HTERT RPE-1 (cell line): Measurements from ENCODE around the gene PCARE.

Source experiments
- in situ Hi-C: fragments of 300-500 bp; cut with MboI; formaldehyde crosslinking; loops from 4 replicates; pipeline ENCODE4 v1.14.3; 2020; ENCODE audit warnings: low sequenced_read_pairs

PCARE gene

DNA sequence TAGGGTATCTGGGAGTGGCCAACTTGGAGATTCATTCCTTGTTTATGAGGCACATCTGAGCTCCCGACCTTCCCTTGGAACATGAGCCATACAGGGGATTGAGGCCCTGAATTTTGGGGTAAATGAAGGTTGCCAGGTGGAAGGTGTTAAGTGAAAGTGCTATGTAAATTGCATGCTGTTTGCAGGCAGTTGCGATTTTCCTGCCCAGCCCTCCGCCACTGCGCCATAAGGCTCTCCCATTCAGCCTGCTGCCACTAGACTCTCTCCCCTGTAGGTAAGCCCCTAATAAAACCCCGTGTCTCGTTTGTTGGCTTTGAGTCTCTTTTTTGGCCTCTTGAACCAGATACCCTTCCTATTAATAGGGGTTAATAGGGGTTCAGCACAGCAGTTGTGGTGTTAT is 33.8 kb downstream of the PCARE start:
- in situ Hi-C loops, result no loop called here

DNA sequence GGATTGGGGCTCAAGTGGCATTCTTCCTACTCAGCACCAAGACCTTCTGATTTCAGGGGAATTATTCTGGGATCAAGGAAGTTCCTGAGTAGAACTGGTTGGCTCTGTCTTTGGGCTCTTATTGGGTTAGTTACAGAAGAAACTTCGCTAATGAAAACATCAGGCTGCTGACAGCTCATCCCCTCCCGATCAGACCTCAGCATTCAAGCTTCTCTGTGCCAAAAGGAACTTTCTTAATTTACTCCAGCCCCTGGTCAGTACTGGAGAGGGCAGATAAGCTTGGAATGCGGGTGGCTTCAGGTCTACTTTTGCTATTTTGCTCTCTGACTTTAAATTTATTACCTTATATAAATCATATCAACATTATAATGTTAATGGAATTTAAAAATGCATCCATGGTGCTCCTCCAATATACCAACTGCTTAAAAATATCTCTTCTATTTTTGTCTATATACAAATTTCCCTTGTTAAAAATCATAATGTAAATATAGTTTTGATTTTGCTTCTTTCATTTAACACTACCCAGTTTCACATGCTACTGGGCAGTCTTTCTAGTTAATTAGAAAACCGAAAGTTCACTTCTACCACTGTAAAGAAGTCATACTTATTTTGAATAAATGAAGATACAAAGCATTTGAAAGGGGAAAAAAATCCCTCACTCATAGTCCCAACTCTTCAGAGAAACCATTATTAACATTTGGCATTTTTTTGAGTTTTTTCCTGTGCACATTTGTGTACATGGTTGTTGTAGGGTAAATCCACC is 34.4 kb downstream of the PCARE start:
- in situ Hi-C loops, result no loop called here

DNA sequence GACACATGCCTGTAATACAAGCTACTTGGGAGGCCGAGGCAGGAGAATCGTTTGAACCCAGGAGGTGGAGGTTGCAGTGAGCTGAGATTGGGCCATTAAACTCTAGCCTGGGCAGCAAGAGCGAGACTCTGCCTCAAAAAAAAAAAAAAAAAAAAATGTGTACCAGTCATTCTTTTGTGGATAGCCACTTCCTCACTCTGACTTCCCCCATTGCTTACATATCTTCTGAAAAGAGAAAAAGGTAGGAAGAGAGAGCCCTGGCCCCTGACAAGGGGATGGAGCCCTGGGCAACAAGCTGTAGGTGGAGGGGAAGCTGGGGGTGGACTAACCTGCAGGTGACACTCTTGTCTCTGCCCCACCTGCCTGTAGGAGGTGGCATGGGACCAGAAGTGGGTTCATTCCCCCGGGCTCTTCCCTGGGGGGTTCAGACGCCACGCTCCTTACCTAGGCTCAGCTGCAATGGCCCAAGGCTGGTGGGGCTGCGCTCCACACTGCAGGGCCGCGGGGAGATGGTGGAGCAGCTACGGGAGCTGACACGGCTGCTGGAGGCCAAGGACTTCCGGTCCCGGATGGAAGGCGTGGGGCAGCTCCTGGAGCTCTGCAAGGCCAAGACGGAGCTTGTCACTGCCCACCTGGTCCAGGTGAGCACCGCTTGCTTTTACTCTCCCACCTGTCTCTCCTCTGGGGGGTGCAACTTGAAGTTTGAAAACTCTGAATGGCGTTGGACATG is 39.1 kb downstream of the PCARE start:
- in situ Hi-C loops, result no loop called here

DNA sequence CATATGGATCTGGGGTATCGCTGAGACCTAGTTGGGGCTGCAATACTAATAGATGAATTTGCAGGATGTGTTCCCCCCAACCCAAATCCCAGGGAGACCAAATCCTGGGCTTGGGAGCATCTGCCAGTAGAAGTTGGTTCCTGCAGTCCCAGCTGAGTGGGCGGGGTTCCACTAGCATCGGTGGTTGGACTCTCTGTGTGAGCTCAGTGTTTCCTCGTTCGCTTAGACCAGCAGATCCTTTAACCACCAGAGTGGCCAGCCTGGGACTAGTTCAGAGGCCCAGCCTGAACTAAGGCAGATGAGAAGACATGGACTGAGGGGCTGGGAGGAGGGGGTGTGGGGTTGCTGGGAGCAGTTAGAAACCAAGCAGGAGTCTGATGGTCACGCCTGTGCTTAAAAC is 40.7 kb downstream of the PCARE start:
- in situ Hi-C loops, result no loop called here

DNA sequence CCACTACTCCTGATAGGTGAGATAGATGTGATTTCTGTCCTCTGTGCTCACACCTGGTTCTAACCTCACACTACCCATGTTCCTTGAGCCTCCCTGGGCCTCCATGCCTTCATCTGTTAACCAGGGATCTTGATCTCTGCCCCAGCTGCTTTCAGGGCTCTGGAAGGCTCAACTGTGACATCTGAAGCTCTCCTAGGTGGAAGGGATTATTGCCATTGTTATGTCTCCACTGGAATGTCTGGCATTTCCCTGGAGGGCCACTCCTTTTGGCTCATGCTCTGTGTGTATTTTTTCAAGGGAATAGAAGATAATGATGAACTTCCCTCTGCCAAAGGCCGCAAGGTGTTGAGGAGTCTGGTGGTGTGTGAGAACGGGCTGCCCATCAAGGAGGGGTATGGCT is 41.2 kb downstream of the PCARE start:
- in situ Hi-C loops, result no loop called here

DNA sequence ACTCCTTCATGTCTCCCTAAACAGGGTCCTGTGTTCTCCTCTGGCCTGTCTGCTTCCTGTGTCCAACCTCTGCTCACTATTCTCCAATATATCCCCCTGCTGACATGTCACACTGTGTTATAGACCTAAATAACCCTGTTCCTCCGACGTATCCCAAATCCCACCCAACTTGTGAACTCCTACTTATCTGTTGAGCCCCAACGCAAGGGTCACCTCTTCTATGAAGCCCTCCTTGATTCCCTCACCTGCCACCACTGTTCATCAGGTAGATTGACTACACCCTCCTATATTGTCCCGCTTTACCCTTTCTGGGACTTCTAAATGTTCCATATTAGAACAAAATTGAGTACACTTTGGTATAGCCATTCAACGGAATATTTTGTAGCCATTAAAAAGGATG is 42.1 kb downstream of the PCARE start:
- in situ Hi-C loops, result no loop called here

DNA sequence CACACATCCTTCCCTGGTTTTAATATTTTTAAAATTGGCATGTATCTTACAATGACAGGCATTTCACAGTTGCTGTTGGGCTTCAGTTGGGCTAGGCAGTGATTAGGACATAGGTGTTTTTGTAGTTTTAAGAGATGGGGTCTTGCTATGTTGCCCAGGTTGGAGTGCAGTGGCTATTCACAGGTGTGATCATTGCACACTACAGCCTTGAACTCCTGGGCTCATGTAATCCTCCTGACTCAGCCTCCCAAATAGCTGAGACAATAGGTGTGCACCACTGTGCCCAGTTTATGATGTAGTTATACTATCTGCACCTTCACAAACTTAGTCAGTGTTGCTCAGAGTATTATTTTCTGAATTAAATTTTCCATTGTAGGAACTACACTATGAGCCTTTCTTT is 43.3 kb downstream of the PCARE start:
- in situ Hi-C loops, result no loop called here

DNA sequence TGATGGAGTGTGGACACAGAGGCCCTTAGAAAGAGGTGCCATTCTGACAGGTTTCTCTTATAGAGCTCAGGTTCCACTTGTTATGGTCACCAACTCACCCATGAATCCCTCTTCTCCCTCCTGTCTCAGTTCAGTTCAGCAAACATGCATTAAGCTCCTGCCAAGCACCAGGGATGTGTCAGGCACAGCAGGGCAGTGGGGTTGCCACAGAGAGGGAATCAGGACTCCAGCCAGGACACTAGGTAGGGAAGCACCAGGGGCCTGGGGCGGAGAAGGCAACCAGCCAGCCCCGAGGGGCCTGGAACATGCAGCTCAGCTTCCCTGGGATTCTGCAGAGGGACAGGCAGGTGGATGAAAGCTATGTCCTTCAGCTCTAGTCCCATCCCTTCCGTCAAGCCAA is 48.6 kb downstream of the PCARE start:
- in situ Hi-C loops, result no loop called here

DNA sequence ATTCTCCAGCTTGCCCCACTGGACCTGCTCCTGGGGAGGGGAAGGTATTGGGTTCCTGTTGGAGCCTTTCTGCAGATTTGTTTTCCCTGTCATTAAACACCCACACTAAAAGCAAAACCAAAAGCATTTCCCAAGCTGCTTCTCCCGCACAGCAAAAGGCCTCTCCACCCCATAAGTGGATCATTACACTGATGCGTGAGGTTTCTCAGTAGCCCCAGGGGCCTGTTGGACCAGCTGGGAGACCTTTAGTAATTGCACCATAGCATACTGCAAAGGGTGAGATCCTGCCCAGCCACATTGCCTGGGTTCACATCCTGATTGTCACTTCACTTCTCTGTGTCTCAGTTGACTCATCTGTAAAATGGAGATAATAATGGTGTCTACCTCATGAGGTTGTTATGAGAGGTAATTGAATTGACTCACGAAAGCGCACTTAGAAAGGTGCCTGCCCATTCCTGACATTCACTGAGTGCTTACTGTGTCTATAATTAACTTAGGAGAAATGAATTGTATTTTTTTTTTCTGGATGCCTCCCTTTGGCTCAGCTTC is 49.4 kb downstream of the PCARE start:
- in situ Hi-C loops, result no loop called here

DNA sequence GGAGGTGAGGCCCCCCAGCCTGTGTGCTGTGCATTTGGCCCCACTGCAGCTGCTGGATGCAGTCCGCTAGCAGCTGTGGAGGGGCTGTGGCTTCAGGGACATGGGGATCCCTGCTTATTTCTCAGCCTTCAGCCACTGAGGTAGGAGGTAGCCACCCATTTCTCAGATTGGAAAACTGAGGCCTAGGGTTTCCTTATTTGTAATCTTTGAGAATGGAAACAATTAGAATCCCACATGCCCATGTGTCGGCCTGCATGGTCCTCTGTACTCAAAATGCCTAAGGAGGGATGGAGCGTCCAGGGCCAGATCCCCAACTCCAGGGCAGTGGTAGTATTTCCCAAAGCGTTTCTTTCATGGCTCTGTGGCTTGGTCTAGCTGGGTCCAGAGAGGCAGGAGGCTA is 51.1 kb downstream of the PCARE start:
- in situ Hi-C loops, result no loop called here

DNA sequence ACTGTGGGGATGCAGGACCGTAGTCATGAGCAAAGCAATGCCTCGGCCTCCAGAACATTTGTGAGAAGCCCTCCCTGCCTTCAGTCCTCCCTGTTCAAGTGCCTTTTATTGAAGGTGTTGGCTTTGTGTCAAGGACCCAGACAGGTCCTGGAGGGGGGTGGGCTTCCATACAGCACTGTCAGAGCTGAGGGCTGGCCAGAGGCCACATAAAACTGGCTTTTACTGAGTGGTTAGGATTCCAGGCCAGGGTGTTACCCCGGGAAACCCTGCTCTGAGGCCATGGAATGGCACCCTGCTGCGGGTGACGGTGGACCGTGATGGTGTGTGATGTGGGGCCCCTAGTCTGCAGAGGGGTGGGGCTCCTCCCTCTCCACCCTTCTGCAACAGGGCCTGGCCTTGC is 51.6 kb downstream of the PCARE start:
- in situ Hi-C loops, result no loop called here

DNA sequence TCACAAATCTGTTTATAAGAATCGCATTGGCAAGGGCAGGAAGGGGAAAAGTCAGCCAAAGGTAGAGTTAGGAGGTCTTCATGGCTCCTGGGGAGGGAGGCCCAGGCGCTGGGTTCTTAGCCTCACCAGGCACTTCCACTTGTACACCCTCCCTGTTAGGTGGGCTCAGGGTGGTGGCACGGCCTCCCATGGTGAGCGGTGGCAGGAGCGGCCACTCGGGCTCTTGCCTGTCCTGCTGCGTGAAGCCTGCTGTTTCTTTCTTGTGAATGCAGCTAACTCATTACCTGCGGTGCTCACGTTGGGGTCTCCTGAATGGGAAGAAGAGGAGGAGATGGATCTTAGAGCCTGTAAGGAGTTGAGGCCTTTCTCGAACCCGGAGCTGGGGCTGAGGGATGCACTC is 52.4 kb downstream of the PCARE start:
- in situ Hi-C loops, result no loop called here

DNA sequence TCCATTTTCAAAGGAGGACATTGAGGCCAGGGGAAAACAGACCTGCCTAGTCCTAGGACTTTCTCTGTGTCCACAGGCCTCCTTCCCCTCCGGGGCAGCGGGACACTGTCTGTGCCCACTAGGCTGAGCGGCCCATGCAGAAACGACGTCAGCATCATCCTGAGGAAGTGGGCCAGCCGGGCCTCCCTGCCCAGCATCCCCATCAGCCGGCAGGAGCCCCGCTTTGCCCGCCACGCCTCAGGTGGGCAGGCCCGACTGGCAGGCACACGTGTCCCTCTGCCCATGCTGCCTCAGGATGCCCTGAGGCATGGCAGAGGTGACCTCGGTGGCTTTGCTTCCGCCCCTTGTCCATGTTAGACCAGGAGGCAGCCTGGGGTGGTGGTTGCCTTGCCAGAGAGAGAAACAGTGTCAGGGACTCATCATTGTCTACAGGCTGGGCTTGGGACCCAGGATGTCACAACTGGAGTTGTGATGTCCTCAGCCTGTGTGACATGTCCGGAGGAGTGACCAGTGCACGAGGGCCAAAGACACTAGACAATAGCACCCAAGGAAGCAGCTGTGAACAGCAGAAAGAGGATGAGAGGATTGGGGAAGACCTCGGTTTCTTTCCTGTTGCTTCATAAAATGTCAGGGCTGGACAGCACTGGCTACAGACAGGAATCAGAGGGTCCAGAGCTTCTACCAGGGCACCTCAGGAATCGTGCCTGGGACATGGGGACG is 56.4 kb downstream of the PCARE start:
- in situ Hi-C loops, result no loop called here

DNA sequence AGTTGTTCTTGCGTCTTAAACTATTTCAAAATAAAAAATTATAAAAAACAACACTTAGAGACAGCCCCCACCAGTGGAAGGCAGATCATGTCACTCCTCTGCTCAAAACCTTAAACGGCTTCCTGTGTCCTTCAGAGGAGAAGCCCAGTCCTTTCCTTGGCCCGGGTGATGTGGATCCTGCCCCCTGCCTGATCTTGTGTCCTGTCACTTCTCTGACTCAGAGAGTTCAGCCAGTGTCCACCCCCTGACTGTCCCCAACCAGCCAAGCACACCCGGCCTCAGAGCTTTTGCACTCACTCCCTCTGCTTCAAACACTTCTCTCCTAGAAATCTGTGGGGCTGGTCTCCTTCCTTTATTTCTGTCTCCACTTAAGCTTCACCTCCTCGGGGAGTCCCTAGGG is 57.8 kb downstream of the PCARE start:
- in situ Hi-C loops, result no loop called here

DNA sequence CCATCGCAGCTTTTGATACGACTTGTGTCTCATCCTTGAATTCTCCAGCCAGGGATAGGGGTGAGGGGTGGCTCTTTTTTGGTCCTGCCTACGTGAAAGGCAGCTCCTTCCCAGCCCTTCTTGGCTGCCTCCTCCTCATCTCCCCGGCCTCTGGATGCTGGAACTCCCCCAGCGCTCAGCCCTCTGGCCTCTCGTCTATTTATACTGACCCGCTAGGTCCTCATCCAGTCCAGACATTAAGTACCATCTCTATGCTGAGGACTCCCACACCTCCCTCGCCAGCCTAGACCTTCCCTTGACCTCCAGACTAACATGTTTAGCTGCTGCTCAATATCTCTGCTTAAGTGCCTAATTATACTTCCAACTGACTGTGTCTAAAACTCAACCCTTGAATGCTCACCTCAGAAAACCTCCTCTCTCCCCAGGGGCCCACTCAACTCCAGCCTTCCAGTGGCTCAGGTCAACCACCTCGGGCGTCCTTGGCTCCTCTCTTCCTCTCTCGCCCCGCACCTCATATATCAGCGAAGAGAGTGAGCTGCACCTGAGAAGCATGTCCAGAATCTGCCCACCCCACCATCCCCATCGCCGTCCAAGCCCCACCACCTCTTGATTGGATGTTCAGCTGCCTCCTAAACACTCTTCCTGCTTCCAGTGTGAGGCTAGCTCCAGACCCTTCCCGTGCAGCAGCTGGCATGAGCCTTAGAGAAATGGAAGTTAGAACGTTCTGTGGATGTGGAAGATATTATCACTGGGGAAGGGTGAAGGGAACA is 58.4 kb downstream of the PCARE start:
- in situ Hi-C loops, result no loop called here

DNA sequence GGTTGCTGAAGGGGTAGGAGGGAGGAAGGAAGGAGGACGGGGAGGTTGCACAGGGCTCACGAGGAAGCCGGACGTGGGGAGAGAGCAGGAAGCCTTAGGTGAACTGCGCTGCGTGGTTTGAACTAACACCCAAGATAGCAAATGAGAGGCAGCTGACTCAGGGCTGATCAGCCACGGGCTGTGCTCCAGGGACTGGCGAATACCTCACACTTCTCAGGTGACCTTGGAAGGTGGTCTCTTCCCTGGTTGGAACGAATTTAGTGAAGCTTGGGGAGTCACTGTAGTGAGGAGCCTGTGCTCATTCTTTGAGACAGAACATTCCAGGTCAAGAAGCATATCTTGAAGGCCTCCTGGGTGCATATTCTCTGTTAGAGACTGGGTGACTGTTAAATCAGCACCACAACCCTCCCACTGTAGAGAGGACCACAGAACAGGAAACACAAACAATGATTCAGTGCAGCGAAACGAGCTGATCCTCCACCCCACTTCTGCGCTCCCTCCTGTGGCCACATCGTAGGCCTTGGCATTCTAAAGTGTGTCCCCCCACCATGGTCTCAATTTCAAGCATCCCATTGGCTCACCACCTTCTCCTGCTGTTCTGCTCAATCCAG is 59.4 kb downstream of the PCARE start:
- in situ Hi-C loops, result no loop called here

DNA sequence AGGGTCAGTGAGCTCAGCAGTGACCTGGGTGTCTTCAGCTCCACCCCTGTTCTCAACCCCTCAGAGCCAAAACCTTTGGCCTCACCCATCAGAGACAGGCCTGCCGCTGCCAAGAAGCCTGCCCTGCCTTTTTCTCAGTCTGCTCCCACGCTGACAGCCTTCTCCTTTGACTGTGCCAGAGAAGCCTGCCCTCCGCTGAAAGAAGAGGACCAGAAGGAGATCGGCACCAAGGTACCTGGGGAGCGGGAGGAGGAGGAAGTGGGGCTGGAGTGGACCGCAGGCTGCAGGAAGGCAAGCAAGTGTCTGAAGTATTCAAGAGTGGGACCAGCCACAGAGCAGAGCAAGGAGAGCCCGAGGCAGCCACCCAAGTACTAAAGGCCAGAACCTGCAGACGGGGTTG is 60.0 kb downstream of the PCARE start:
- in situ Hi-C loops, result no loop called here

DNA sequence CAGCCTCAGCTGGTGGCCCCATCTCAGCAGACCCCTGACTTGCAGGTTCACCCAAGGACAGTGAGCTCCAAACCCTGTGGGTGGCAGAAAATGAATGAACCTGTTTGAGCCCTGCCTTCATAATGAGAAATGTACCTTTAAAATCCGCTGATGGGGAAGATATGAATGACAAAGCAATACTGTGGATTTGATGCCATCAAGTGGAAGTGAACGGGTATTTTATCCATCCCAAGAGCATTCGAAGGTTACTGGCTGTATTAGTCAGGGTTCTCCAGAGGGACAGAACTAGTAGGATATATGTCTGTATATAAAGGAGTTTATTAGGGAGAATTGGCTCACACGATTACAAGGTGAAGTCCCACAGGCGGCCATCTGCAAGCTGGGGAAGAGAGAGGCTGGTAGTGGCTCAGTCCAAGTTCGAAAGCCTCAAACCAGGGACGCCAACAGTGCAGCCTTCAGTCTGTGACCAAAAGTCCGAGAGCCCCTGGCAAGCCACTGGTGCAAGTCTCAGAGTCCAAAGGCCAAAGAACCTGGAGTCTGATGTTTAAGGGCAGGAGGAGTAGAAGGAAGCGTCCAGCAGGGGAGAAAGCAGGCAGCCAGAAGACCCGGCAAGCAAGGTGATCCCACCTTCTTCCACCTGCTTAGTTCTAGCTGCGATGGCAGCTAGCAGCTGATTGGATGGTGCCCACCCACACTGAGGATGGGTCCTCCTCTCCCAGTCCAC is 61.1 kb downstream of the PCARE start:
- in situ Hi-C loops, result no loop called here

DNA sequence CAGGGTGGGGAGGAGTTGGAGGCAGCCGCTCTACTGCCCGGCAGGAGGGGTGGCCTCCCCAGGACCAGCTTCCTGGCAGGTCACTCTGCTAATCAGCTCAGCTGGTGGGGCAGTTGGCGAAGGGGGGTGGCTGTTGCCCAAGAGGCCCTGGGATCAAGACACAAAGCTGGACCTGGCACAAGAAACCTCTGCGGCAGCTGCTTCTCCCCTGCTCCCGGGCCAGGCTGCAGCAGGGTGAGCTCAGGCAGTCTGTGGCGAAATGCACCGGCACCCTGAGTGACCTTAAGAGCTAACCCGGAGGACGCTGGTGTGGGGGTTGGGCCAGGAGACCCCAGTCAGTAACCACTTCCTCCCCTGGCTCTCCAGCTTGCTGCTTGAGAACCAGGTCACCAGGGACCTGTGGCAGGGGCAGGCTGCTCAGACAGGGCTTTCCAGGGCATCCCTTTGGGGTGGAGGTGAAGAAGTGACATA is 62.1 kb downstream of the PCARE start:
- in situ Hi-C loops, result no loop called here
